Left ventricle myocardium inferior (tissue), 1 donor: ENCODE results near the gene OR56A5. TPM values are rescaled to one million over a fixed set of nuclear protein-coding genes. Genes with fewer than 3 reads are reported as not detected.

Experiments
- DNase-seq: peaks from one replicate; pipeline ENCODE4 v3.0.0-alpha.2; 2020
- H3K27ac ChIP-seq: fragments of 200-600 bp; replicated peaks from 2 replicates; pipeline ENCODE4 v1.8.0; 2021
- H3K27me3 ChIP-seq: fragments of 200-600 bp; 2 replicates; pipeline ENCODE4 v1.8.0; 2021; ENCODE audit warnings: low read depth
- H3K36me3 ChIP-seq: fragments of 200-600 bp; 2 replicates; pipeline ENCODE4 v1.8.0; 2021
- H3K4me1 ChIP-seq: fragments of 200-600 bp; 2 replicates; pipeline ENCODE4 v1.8.0; 2021
- H3K4me3 ChIP-seq: fragments of 200-600 bp; 2 replicates; pipeline ENCODE4 v1.8.0; 2021; ENCODE audit warnings: mild to moderate bottlenecking, moderate library complexity
- H3K9me3 ChIP-seq: fragments of 200-600 bp; replicated peaks from 2 replicates; pipeline ENCODE4 v1.8.0; 2021
- intact Hi-C: fragments of 100-400 bp; cut with micrococcal nuclease; formaldehyde crosslinking; loops from one replicate; pipeline ENCODE4 v1.11.0; 2022
- long read RNA-seq: library from polyadenylated mRNA; unstranded; transcript quantifications from one replicate; pipeline ENCODE4 v2.0.0, GENCODE V29; 2021
- total RNA-seq: library from RNA; stranded (reverse); fragmentation: NEBNext Ultra II Directional; extraction: Animal tissue kit (Norgen Biotek cat#: 25700); gene quantifications from one replicate; pipeline ENCODE4 v1.2.1, GENCODE V29; 2021
- TF ChIP-seq, protein P1 (sequence below): fragments of 200-600 bp; IDR thresholded peaks from 2 replicates; pipeline ENCODE4 v1.8.0; 2021; ENCODE audit warnings: antibody characterized with exemption, mild to moderate bottlenecking, borderline replicate concordance
- donor health status: DM: no; HTN: yes; CAD: no; lungs with severe emphysema.

The OR56A5 gene, protein sequence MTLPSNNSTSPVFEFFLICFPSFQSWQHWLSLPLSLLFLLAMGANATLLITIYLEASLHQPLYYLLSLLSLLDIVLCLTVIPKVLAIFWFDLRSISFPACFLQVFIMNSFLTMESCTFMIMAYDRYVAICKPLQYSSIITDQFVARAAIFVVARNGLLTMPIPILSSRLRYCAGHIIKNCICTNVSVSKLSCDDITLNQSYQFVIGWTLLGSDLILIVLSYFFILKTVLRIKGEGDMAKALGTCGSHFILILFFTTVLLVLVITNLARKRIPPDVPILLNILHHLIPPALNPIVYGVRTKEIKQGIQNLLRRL
- not detected for total RNA-seq
- long read RNA-seq: 0 reads

DNA sequence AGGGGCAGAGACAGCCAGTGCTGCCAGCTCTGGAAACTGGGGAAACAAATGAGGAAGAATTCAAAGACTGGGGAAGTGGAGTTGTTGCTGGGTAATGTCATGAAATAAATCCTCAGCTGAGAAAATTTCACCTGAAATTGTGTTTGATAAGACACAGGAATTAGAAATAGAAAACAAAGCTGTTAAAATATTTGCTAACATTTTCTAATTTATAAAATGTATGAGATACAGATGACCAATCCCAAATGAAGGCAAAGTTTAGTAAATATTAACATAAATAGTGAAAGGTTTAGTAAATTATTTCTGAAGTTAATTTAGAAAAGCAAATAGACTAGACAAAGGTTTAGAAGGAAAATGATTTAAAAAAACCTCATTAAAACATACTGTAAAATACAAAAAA, at the start of gene OR56A5:
TSS of gene OR56A5 (minus strand) at position 101 of the 400 bp plus-strand sequence. CDS start at position 101, 0 bp downstream.
- peaks cover 13% of the 10 kb centered on the region for H3K9me3 ChIP-seq
- H3K27ac ChIP-seq: no peak within 1 kb of the TSS
- no peak for DNase-seq
- no peak within 1 kb of the TSS for H3K4me3 ChIP-seq
- TF ChIP-seq, protein P1, sequence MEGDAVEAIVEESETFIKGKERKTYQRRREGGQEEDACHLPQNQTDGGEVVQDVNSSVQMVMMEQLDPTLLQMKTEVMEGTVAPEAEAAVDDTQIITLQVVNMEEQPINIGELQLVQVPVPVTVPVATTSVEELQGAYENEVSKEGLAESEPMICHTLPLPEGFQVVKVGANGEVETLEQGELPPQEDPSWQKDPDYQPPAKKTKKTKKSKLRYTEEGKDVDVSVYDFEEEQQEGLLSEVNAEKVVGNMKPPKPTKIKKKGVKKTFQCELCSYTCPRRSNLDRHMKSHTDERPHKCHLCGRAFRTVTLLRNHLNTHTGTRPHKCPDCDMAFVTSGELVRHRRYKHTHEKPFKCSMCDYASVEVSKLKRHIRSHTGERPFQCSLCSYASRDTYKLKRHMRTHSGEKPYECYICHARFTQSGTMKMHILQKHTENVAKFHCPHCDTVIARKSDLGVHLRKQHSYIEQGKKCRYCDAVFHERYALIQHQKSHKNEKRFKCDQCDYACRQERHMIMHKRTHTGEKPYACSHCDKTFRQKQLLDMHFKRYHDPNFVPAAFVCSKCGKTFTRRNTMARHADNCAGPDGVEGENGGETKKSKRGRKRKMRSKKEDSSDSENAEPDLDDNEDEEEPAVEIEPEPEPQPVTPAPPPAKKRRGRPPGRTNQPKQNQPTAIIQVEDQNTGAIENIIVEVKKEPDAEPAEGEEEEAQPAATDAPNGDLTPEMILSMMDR: no peak
- H3K4me1 ChIP-seq: no peaks in the 10 kb centered on the region
- no peaks in the 10 kb centered on the region for H3K36me3 ChIP-seq
- intact Hi-C loops: no loop called here
- peaks cover 7% of the 10 kb centered on the region for H3K27me3 ChIP-seq

DNA sequence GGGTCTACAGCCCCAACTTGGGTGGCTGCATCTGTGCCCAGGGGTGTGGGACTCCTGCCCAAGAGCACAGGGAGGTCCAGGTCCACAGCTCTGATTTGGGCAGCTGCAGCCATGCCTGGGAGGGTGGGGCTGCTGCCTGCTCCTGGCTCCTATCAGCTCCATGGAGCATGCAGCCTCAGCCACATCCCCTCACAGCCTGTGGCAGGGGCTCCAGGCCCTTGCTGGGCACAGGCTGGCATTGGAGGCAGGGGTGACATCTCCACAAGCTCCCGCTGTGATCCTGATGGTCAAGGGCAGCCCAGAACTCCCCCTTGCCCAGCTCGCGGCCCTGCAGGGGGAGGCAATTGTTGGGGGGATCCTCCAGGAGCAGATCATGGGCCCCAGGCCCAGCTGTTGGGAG, 44.7 kb upstream of the OR56A5 start:
- intact Hi-C loops: no loop called here
- H3K36me3 ChIP-seq: no peaks in the 10 kb centered on the region
- H3K9me3 ChIP-seq: peaks cover 18% of the 10 kb centered on the region
- TF ChIP-seq, protein P1: no peak
- H3K27me3 ChIP-seq: peaks cover 6% of the 10 kb centered on the region
- DNase-seq: no peak
- no peak overlapping the region for H3K4me3 ChIP-seq
- no peak overlapping the region for H3K27ac ChIP-seq
- H3K4me1 ChIP-seq: no peaks in the 10 kb centered on the region

DNA sequence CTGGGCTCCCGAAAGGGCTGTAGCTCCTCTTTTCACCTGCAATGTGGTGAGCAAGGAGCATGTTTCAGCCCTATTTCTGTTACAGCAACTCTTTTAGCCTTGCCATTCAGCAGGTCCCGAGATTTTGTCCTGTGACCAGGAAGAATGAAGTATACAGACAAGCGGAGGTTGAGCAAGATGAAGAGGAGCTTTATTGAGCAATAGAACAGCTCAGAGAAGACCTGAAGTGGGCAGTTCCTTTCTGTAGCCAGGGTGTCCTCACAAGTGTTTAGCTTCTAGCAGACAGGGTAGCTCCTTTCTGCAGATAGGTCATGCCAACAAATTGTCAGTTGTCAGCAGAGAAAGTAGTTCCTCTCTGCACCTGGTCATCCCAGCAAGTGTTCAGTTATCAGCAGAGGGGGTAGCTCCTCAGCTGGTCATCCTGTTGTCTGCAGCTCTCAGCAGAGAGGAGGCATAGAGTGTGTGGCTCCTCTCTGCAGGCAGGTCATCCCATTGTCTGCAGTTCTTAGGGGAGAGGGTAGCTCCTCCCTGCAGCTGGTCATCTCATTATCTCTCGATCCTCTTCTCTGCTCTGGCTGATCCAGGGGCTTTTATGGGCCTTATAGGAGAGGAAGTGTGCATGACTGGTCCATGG, 43.9 kb upstream of the OR56A5 start:
- no peak for DNase-seq
- H3K27me3 ChIP-seq: peaks cover 6% of the 10 kb centered on the region
- no peaks in the 10 kb centered on the region for H3K36me3 ChIP-seq
- intact Hi-C loops: no loop called here
- no peak overlapping the region for H3K4me3 ChIP-seq
- no peak overlapping the region for H3K27ac ChIP-seq
- peaks cover 13% of the 10 kb centered on the region for H3K9me3 ChIP-seq
- TF ChIP-seq, protein P1: no peak
- no peaks in the 10 kb centered on the region for H3K4me1 ChIP-seq

DNA sequence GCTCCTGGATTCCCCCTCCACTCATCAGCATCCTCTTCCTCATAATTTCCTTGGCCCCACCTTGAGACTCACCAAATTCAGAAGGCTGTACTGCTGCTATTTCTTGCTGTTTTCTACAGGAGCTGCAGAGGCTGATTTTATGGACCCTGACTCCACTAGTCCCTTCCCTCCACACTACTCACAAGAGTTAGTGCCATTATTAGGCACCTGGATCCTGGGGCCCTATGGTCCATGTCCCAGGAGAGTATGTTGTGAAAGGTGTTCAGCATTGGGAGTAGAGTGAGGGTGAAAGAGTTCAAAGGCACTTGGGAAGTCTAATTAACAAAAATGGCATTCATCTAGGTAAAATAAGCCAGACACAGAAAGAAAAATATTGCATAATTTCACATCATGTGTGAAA, 38.6 kb upstream of the OR56A5 start, which contains the start of gene OR56A4:
TSS of gene OR56A4 (minus strand) at position 101 of the 400 bp plus-strand sequence. CDS start 3,954 bp downstream, outside the sequence.
- no peak within 1 kb of the TSS for H3K4me3 ChIP-seq
- TF ChIP-seq, protein P1: no peak
- H3K27ac ChIP-seq: no peak within 1 kb of the TSS
- intact Hi-C loops: no loop called here
- no peaks in the 10 kb centered on the region for H3K36me3 ChIP-seq
- no peak for DNase-seq
- no peaks in the 10 kb centered on the region for H3K27me3 ChIP-seq
- H3K4me1 ChIP-seq: no peaks in the 10 kb centered on the region
- no peaks in the 10 kb centered on the region for H3K9me3 ChIP-seq

DNA sequence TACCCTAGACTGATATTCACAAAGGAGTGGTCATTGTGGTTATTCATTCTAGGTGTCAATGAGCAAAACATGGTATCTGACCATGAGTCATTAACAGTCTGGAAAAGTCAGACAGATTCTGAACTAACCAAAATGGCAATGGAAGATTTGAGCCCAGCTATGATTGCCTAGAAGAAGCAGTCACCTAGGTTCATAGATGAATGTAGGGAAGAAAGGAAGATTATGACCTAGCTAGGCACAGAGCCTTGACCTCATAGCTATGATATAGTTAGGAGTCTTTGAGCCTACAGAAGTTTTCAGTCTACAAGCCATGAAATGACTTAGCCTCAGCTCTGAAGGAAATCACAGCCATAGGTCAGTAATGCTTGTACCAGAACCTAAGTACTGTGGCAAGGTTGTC, 38.1 kb upstream of the OR56A5 start:
- intact Hi-C loops: no loop called here

More for the DNA sequence above, 38.1 kb upstream of the OR56A5 start:
- Histone ChIP-seq H3K9me3 (no peaks in the 10 kb centered on the region), H3K4me1 (no peaks in the 10 kb centered on the region), H3K4me3 (no peak overlapping the region), H3K27ac (no peak overlapping the region), H3K36me3 (no peaks in the 10 kb centered on the region), H3K27me3 (no peaks in the 10 kb centered on the region)
- TF ChIP-seq, protein P1: no peak
- no peak for DNase-seq
